ENCODE results near the gene TMPRSS4. TPM values are rescaled to one million over a fixed set of nuclear protein-coding genes. Genes with fewer than 3 reads are reported as not detected.

The TMPRSS4 gene
- total RNA-seq, 4 donors from 2014 or later = not detected

GRCh38 chr11:118149493-118149892, 72.6 kb downstream of the TMPRSS4 start:
- no peak for DNase-seq (ENCODE audit: low spot score in 2 of 2)
- no peak overlapping the region for H3K4me3 ChIP-seq
- TF ChIP-seq POLR2A (IDR thresholded peaks at IDR 0.05) (no peak), EP300 (IDR thresholded peaks at IDR 0.05) (no peak)
- TF ChIP-seq, protein P1, sequence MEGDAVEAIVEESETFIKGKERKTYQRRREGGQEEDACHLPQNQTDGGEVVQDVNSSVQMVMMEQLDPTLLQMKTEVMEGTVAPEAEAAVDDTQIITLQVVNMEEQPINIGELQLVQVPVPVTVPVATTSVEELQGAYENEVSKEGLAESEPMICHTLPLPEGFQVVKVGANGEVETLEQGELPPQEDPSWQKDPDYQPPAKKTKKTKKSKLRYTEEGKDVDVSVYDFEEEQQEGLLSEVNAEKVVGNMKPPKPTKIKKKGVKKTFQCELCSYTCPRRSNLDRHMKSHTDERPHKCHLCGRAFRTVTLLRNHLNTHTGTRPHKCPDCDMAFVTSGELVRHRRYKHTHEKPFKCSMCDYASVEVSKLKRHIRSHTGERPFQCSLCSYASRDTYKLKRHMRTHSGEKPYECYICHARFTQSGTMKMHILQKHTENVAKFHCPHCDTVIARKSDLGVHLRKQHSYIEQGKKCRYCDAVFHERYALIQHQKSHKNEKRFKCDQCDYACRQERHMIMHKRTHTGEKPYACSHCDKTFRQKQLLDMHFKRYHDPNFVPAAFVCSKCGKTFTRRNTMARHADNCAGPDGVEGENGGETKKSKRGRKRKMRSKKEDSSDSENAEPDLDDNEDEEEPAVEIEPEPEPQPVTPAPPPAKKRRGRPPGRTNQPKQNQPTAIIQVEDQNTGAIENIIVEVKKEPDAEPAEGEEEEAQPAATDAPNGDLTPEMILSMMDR (IDR thresholded peaks at IDR 0.05) = no peak
- peaks cover 0 to 58% of the 10 kb centered on the region in 2 donors for H3K27me3 ChIP-seq
- no peaks in the 10 kb centered on the region for H3K36me3 ChIP-seq
- WGBS, 2 donors = 50 to 88% methylated on average over 1 of the region's 1 CpG
- H3K4me1 ChIP-seq = peaks cover 0 to 37% (median 18%) of the 10 kb centered on the region in 4 donors
- no peaks in the 10 kb centered on the region for H3K9me3 ChIP-seq
- H3K27ac ChIP-seq = no peak overlapping the region

DNA sequence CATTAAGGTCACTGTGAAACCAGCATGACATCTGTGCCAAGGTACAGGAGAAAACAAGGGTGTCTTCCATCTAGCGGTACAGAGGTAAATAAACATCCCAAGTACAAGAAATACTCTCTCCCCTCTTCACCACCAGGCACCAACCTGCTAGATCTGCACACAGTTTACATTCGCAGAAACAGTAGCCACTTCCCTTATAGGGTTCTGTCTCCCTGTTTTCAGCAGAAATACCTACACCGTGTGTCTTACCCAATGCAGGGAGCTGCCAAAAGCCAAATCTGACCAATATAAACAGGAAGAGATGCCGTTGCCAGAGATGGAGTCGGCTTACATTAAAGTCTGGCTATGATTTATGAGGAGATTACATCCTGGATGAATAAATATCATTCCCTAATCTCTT, 74.6 kb downstream of the TMPRSS4 start:
- Histone ChIP-seq H3K4me3 (no peak overlapping the region), H3K27me3 (peaks cover 0 to 61% of the 10 kb centered on the region in 2 donors), H3K4me1 (peaks cover 0 to 25% (median 11%) of the 10 kb centered on the region in 4 donors), H3K9me3 (no peaks in the 10 kb centered on the region), H3K36me3 (no peaks in the 10 kb centered on the region), H3K27ac (no peak overlapping the region)
- DNase-seq (ENCODE audit: low spot score in 2 of 2) = no peak
- WGBS, 2 donors = 51 to 61% methylated on average over 5 of the region's 5 CpGs
- TF ChIP-seq EP300 (IDR thresholded peaks at IDR 0.05) = no peak
- TF ChIP-seq, protein P1 (IDR thresholded peaks at IDR 0.05) = no peak
- no peak for TF ChIP-seq POLR2A (IDR thresholded peaks at IDR 0.05)

- peaks cover 0 to 67% of the 10 kb centered on the region in 2 donors for H3K27me3 ChIP-seq
- DNase-seq (ENCODE audit: low spot score in 2 of 2) = no peak
- no peak overlapping the region for H3K27ac ChIP-seq
- peaks cover 0 to 26% (median 11%) of the 10 kb centered on the region in 4 donors for H3K4me1 ChIP-seq
- peak overlapping the region; percentile 31 to 57 (median 40) for H3K4me3 ChIP-seq
- TF ChIP-seq POLR2A (IDR thresholded peaks at IDR 0.05) = no peak
- TF ChIP-seq EP300 (IDR thresholded peaks at IDR 0.05) = no peak
- TF ChIP-seq, protein P1 (IDR thresholded peaks at IDR 0.05) = no peak
- H3K9me3 ChIP-seq = no peaks in the 10 kb centered on the region
- no peaks in the 10 kb centered on the region for H3K36me3 ChIP-seq
- WGBS, 2 donors = 15 to 19% methylated on average over 16 of the region's 16 CpGs
Measured at GRCh38 chr11:118152020-118152551, 75.2 kb downstream of the TMPRSS4 start.

GRCh38 chr11:118152552-118153471, 75.9 kb downstream of the TMPRSS4 start, which contains the start of gene SCN4B:
Gene SCN4B (minus strand): TSS chr11:118152823. CDS start chr11:118152673, 150 bp downstream.
- Histone ChIP-seq H3K4me3 (peak within 1 kb of the TSS; percentile 31 to 57 (median 40)), H3K4me1 (peaks cover 0 to 26% (median 11%) of the 10 kb centered on the region in 4 donors), H3K27ac (no peak within 1 kb of the TSS), H3K27me3 (peaks cover 0 to 74% of the 10 kb centered on the region in 2 donors), H3K36me3 (no peaks in the 10 kb centered on the region), H3K9me3 (no peaks in the 10 kb centered on the region)
- DNase-seq (ENCODE audit: low spot score in 2 of 2) = no peak
- 0 to 1% methylated on average over 43 to 60 of the region's 88 CpGs for WGBS, 2 donors
- no peak for TF ChIP-seq EP300 (IDR thresholded peaks at IDR 0.05)
- no peak for TF ChIP-seq POLR2A (IDR thresholded peaks at IDR 0.05)
- TF ChIP-seq, protein P1 (IDR thresholded peaks at IDR 0.05) = no peak

GRCh38 chr11:118153516-118153915, 76.6 kb downstream of the TMPRSS4 start:
- Histone ChIP-seq H3K9me3 (no peaks in the 10 kb centered on the region), H3K27me3 (peaks cover 0 to 78% of the 10 kb centered on the region in 2 donors), H3K27ac (no peak overlapping the region), H3K36me3 (no peaks in the 10 kb centered on the region), H3K4me1 (peaks cover 0 to 26% (median 11%) of the 10 kb centered on the region in 4 donors), H3K4me3 (peak overlapping the region in 2 of 4 donors; percentile 45 to 57)
- WGBS, 2 donors = 18 to 27% methylated on average over 16 of the region's 16 CpGs
- TF ChIP-seq EP300 (IDR thresholded peaks at IDR 0.05) (no peak), POLR2A (IDR thresholded peaks at IDR 0.05) (no peak)
- TF ChIP-seq, protein P1 (IDR thresholded peaks at IDR 0.05) = no peak
- DNase-seq (ENCODE audit: low spot score in 2 of 2) = no peak
